ENCODE results near the gene YDJC. TPM values are rescaled to one million over a fixed set of nuclear protein-coding genes. Genes with fewer than 3 reads are reported as not detected.
"Not testable (repeated sequence)": the region's sequence is repeated elsewhere in the genome, so short reads cannot be mapped to it uniquely, and the experiment has no call there.

YDJC gene
- total RNA-seq, 1 donor = 19.0 TPM

DNA sequence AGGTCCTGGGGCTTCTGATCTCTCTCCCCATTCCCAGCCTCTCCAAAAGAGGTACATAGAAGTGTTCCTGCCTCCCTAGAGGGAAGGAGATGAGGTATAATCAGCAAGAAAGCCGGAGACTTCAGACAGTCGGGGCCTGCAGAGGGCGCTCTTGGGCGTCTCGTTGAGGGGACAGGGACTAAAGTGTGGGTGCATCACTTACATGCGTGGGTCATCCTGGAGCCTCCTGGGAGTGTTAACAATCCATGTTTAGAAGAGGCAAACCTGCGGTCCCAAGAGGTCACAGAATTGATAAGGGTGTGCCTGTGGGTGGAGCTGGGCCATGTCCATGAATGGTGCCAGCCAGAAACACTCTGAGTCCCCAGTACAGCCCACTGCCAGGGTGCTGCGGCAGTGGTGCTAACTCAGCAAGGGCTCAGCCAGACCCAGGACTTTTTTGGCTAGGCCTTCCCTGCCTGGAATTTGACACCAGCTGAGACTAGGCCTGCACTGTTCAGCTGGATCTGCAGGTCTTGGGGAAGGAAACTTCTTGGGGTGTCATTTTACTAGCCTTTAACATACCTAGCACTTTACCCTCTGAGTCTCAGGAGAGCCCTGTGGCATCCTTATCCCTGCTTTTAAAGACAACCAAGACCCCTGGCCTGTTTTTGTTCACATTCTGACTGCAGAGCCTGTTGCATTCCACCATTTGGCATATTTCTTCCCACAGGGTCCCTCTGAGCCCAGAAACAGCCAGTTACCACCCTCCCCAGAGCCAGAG is 5.5 kb downstream of the YDJC start:
- TF ChIP-seq, protein P1, sequence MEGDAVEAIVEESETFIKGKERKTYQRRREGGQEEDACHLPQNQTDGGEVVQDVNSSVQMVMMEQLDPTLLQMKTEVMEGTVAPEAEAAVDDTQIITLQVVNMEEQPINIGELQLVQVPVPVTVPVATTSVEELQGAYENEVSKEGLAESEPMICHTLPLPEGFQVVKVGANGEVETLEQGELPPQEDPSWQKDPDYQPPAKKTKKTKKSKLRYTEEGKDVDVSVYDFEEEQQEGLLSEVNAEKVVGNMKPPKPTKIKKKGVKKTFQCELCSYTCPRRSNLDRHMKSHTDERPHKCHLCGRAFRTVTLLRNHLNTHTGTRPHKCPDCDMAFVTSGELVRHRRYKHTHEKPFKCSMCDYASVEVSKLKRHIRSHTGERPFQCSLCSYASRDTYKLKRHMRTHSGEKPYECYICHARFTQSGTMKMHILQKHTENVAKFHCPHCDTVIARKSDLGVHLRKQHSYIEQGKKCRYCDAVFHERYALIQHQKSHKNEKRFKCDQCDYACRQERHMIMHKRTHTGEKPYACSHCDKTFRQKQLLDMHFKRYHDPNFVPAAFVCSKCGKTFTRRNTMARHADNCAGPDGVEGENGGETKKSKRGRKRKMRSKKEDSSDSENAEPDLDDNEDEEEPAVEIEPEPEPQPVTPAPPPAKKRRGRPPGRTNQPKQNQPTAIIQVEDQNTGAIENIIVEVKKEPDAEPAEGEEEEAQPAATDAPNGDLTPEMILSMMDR (IDR thresholded peaks at IDR 0.05; ENCODE audit: insufficient read depth, low read depth, low read length) = peak; percentile 47
- no peak overlapping the region for H3K4me3 ChIP-seq (ENCODE audit: low read depth, low read length)
- no peak for DNase-seq (ENCODE audit: low read depth)

DNA sequence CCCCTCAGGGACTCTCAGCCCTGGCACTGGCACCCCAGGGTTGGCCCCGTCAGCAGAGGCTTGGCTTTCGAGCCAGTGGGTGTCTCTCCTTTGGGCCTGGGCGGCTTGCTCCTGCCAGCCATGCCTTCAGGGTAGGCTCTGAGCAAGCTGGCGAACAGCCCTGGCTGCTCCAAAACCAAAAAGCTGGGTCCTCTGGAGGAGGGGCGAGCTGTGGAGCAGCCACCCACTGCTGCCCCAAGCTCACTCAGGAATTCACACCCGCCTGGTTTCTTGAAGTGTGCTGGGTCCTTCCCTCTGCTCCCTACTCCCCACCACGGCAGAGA is 6.2 kb downstream of the YDJC start:
- DNase-seq (ENCODE audit: low read depth) = no peak
- TF ChIP-seq, protein P1 (IDR thresholded peaks at IDR 0.05; ENCODE audit: insufficient read depth, low read depth, low read length) = no peak

DNA sequence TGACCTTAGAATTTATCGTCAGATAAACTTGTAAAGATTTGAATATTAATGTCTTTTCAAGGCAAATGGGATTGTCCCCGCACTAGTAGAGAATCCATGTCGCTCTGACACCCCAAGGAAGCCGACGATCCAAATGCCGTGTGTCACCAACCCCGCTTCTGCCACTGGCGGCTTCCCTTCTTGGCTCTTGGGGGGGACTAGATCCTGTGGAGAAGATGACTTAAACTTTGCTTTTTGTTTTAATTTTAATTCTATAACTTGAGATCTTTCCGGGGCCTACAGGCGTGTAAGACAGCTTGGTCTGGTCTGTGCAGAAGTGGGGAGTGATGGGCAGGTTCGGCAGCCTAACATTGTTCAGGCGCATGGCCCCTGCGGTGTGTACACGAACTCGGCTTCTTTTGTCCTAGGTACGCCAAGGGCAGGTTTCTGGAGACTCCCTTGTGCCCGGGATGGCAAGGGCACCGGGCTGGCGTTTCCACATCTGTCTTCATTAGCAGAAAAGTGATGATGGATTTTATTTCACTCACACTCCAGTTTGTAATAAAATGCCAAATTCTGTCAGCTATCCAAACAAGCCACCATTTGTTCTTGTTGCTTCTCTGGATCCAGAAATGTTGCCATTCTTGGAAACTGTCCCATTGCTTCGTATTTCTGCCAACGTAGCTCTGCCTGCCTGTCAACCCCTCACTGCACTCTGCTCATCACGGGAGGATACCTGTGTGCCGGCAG is 6.7 kb downstream of the YDJC start:
- DNase-seq (ENCODE audit: low read depth) = no peak
- TF ChIP-seq, protein P1 (IDR thresholded peaks at IDR 0.05; ENCODE audit: insufficient read depth, low read depth, low read length) = no peak
- no peak overlapping the region for H3K4me3 ChIP-seq (ENCODE audit: low read depth, low read length)

More for the DNA sequence above, 6.2 kb downstream of the YDJC start:
- H3K4me3 ChIP-seq (ENCODE audit: low read depth, low read length) = no peak overlapping the region

DNA sequence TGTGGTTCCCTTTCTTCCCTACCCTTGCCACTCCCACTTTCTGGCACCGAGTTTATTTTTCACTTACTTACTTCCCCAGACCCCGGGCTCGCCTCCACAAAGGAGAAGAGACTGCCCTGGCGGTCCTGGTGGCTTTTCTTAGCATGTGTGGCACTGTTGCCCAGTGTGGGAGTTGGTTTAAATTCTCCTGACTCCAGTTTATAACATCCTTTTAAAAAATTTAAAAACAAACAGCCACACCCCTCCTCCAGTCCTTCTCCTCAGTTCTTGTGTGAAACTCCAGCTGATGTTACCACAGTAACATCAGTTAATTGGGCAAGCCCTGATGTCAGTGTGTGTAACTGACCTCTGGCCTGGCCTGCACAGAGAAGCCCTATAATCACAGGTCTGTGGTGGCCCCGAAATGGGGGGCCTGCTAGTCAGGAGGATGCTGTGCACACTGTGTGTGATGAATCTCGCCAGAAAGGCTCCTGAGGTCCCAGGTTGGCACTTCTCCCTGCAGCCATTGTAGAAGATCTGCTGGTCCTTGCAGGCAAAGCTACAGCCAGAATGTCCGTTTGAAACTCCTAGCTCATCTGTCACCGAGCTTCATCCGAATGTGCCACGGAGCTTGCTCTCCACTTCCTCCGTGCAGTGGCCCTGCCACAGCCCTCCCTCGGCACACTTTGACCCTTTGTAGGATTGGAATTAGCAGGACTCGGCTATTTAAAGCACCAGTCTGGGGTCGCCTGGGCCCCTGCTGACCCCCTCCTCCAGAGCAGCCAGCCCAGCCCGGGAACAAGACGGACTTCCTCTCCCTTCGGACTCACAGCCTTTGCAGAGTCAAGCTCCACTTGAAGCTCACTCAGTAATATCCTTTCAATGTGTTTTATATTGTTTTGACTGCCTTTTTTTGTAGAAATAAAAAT is 7.6 kb downstream of the YDJC start:
- TF ChIP-seq, protein P1 (IDR thresholded peaks at IDR 0.05; ENCODE audit: insufficient read depth, low read depth, low read length) = no peak
- no peak overlapping the region for H3K4me3 ChIP-seq (ENCODE audit: low read depth, low read length)
- peak; percentile 55 for DNase-seq (ENCODE audit: low read depth)

GRCh38 chr22:21621025-21621424 is 8.8 kb downstream of the YDJC start:
- no peak for DNase-seq (ENCODE audit: low read depth)
- TF ChIP-seq, protein P1 (IDR thresholded peaks at IDR 0.05; ENCODE audit: insufficient read depth, low read depth, low read length) = no peak
- H3K4me3 ChIP-seq (ENCODE audit: low read depth, low read length) = no peak overlapping the region

DNA sequence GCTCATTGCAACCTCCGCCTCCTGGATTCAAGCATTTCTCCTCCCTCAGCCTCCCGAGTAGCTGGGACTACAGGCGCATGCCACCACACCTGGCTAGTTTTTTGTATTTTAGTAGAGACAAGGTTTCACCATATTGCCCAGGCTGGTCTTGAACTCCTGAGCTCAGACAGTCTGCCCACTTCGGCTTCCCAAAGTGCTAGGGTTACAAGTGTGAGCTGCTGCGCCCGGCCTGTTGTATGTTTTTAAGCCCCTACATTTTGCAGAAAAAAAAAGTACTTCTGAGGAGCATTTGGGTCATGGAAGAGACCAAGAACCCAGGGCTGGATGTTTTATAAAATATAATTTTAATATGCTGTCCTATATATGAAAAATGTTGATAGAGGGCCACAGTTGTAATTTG is 12.5 kb downstream of the YDJC start:
- not testable (repeated sequence) for H3K4me3 ChIP-seq (ENCODE audit: low read depth, low read length); DNase-seq (ENCODE audit: low read depth)

DNA sequence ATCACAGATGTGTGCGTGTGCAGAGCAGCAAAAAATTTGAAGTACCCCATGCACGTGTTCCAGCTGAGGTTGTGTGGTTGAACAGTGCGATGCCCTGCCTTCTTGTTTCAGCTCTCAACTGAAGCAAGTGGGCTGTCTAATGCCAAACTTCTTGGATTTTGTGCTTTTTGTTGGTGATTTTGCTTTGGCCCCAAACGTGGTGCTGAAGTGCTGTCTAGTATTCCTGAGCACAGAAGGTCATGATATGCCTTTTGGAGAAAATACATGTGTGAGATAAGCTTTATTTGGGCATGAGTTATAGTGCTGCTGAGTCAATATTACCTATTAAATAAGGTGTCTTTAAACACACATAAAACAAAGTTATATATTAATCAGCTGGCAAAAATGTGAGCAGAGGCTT is 14.1 kb downstream of the YDJC start:
- no peak overlapping the region for H3K4me3 ChIP-seq (ENCODE audit: low read depth, low read length)
- TF ChIP-seq, protein P1 (IDR thresholded peaks at IDR 0.05; ENCODE audit: insufficient read depth, low read depth, low read length) = no peak
- DNase-seq (ENCODE audit: low read depth) = no peak
